Ishikawa (cell line): ENCODE results near the gene CELF2.

Experiments used
- EGR1 ChIP-seq: IDR thresholded peaks from 2 replicates; pipeline ENCODE4 v1.6.1; 2012
- EP300 ChIP-seq: IDR thresholded peaks from 2 replicates; pipeline ENCODE4 v1.6.1; 2012; ENCODE audit warnings: borderline replicate concordance
- NFIC ChIP-seq: IDR thresholded peaks from 2 replicates; pipeline ENCODE4 v1.6.1; 2012
- RAD21 ChIP-seq: IDR thresholded peaks from 2 replicates; pipeline ENCODE4 v1.6.1; 2012; ENCODE audit warnings: low read depth
- TF ChIP-seq, protein P1 (sequence below): IDR thresholded peaks from 2 replicates; pipeline ENCODE4 v1.6.1; 2012; ENCODE audit warnings: low read depth, mild to moderate bottlenecking

GRCh38 chr10:11156480-11156879, 138.8 kb downstream of the CELF2 start:
- TF ChIP-seq RAD21 (no peak), NFIC (no peak), EGR1 (no peak), EP300 (no peak)
- TF ChIP-seq, protein P1, sequence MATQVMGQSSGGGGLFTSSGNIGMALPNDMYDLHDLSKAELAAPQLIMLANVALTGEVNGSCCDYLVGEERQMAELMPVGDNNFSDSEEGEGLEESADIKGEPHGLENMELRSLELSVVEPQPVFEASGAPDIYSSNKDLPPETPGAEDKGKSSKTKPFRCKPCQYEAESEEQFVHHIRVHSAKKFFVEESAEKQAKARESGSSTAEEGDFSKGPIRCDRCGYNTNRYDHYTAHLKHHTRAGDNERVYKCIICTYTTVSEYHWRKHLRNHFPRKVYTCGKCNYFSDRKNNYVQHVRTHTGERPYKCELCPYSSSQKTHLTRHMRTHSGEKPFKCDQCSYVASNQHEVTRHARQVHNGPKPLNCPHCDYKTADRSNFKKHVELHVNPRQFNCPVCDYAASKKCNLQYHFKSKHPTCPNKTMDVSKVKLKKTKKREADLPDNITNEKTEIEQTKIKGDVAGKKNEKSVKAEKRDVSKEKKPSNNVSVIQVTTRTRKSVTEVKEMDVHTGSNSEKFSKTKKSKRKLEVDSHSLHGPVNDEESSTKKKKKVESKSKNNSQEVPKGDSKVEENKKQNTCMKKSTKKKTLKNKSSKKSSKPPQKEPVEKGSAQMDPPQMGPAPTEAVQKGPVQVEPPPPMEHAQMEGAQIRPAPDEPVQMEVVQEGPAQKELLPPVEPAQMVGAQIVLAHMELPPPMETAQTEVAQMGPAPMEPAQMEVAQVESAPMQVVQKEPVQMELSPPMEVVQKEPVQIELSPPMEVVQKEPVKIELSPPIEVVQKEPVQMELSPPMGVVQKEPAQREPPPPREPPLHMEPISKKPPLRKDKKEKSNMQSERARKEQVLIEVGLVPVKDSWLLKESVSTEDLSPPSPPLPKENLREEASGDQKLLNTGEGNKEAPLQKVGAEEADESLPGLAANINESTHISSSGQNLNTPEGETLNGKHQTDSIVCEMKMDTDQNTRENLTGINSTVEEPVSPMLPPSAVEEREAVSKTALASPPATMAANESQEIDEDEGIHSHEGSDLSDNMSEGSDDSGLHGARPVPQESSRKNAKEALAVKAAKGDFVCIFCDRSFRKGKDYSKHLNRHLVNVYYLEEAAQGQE: no peak
